Activated CD4-positive, CD25-positive, alpha-beta regulatory T cell treated with anti-CD3 and anti-CD28 coated beads, Interleukin-2, amount 50 U/mL, for 24 hours (primary cell): ENCODE results near the gene PKN2.
"Not testable (repeated sequence)": the region's sequence is repeated elsewhere in the genome, so short reads cannot be mapped to it uniquely, and the experiment has no call there.

Source experiments
- ATAC-seq, 2 donors: fragments of 150-1000 bp; cut with Tn5 transposase; one replicate each; pipeline ENCODE4 v1.10.0; 2021; ENCODE audit warnings: mild to moderate bottlenecking in 1 of 2, moderate library complexity in 1 of 2

The PKN2 gene

GRCh38 chr1:88680471-88680870 is 3.6 kb upstream of the PKN2 start:
- no peak for ATAC-seq

- no peak for ATAC-seq
Observed at GRCh38 chr1:88680911-88681622, 3.0 kb upstream of the PKN2 start.

- ATAC-seq = peak; percentile 27 to 34
Observed at GRCh38 chr1:88684482-88685258, 597 bp downstream of the PKN2 start.

- ATAC-seq = no peak
Observed at GRCh38 chr1:88685259-88685620, 1.2 kb downstream of the PKN2 start.

GRCh38 chr1:88691540-88691939 is 7.5 kb downstream of the PKN2 start:
- ATAC-seq = no peak

- ATAC-seq = no peak
Observed at GRCh38 chr1:88695781-88696180, 11.7 kb downstream of the PKN2 start.

GRCh38 chr1:88697503-88697902 is 13.4 kb downstream of the PKN2 start:
- no peak for ATAC-seq

- no peak for ATAC-seq
Observed at GRCh38 chr1:88698140-88698539, 14.1 kb downstream of the PKN2 start.

GRCh38 chr1:88698764-88699163 is 14.7 kb downstream of the PKN2 start:
- ATAC-seq = no peak

- ATAC-seq = no peak
Observed at GRCh38 chr1:88700425-88701013, 16.4 kb downstream of the PKN2 start.

- ATAC-seq = no peak
Observed at GRCh38 chr1:88701275-88701674, 17.2 kb downstream of the PKN2 start.

- ATAC-seq = not testable (repeated sequence)
Observed at GRCh38 chr1:88701793-88702192, 17.7 kb downstream of the PKN2 start.

GRCh38 chr1:88708011-88708410 is 23.9 kb downstream of the PKN2 start:
- no peak for ATAC-seq

GRCh38 chr1:88712907-88713306 is 28.8 kb downstream of the PKN2 start:
- not testable (repeated sequence) for ATAC-seq

GRCh38 chr1:88716571-88716970 is 32.5 kb downstream of the PKN2 start:
- not testable (repeated sequence) for ATAC-seq

GRCh38 chr1:88722492-88722891 is 38.4 kb downstream of the PKN2 start:
- ATAC-seq = no peak

GRCh38 chr1:88726697-88727096 is 42.6 kb downstream of the PKN2 start:
- ATAC-seq = no peak

GRCh38 chr1:88727205-88727604 is 43.1 kb downstream of the PKN2 start:
- ATAC-seq = no peak

GRCh38 chr1:88729297-88729696 is 45.2 kb downstream of the PKN2 start:
- ATAC-seq = no peak

GRCh38 chr1:88730132-88730675 is 46.1 kb downstream of the PKN2 start:
- ATAC-seq = no peak

GRCh38 chr1:88730995-88731394 is 46.9 kb downstream of the PKN2 start:
- no peak for ATAC-seq

GRCh38 chr1:88731475-88732269 is 47.6 kb downstream of the PKN2 start:
- ATAC-seq = no peak

- ATAC-seq = no peak
Observed at GRCh38 chr1:88735382-88735781, 51.3 kb downstream of the PKN2 start.
